GM23248 (cell line): ENCODE results near the gene IFIT1B.

Source experiments
- EZH2 ChIP-seq: fragments of 200-600 bp; sonication (generic); IDR thresholded peaks from 2 replicates; pipeline ENCODE4 v1.6.1; 2018; ENCODE audit warnings: antibody characterized with exemption, mild to moderate bottlenecking; ENCODE audit not compliant: insufficient read depth, poor library complexity, severe bottlenecking
- EZH2phosphoT487 ChIP-seq: fragments of 200-600 bp; sonication (generic); IDR thresholded peaks from 2 replicates; pipeline ENCODE4 v1.6.1; 2018; ENCODE audit warnings: antibody characterized with exemption, moderate library complexity, mild to moderate bottlenecking, low read depth; ENCODE audit not compliant: insufficient read depth

DNA sequence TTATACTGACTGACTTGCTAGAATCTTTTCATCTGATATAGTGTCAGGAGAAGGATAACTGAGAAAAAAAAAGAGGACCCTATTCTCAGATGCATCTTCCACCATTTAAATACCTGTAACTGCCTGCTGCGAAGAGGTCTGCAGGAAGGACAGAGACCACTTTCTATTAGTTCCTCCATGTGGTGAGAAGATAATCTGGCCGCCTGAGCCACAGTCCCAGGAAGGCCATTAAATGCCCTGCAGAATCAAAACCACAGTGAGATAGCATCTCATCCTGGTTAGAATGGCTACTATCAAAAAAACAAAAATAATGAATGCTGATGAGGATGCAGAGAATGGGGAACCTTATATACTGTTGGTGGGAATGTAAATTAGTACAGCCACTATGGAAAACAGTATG is 19.9 kb upstream of the IFIT1B start:
- no peak for TF ChIP-seq EZH2
- no peak for TF ChIP-seq EZH2phosphoT487
